HepG2 (cell line): ENCODE data around the gene USE1. TPM values are rescaled to one million over a fixed set of nuclear protein-coding genes. Genes with fewer than 3 reads are reported as not detected.
A peak's percentile ranks its signal among the peaks of the same experiment; 100 is the strongest.

Experiments
- HNF4A ChIP-seq: sonication (generic); formaldehyde crosslinking; IDR thresholded peaks from 2 replicates; pipeline ENCODE4 v1.4.0; 2020; ENCODE audit warnings: missing genetic modification reagents
- MYC ChIP-seq: sonication (generic); formaldehyde crosslinking; IDR thresholded peaks from 2 replicates; pipeline ENCODE4 v1.9.0; 2021; ENCODE audit warnings: missing genetic modification reagents, borderline replicate concordance
- POLR2AphosphoS5 ChIP-seq: IDR thresholded peaks from 2 replicates; pipeline ENCODE4 v1.6.1; 2012; ENCODE audit warnings: low read depth, low read length
- SAFB2 ChIP-seq: sonication (generic); formaldehyde crosslinking; IDR thresholded peaks from 2 replicates; pipeline ENCODE4 v1.5.1; 2020; ENCODE audit warnings: missing genetic modification reagents, low read depth, mild to moderate bottlenecking, borderline replicate concordance
- SP4 ChIP-seq: sonication (generic); formaldehyde crosslinking; IDR thresholded peaks from 2 replicates; pipeline ENCODE4 v1.8.1; 2023; ENCODE audit warnings: mild to moderate bottlenecking, missing genetic modification reagents
- ZFP90 ChIP-seq: sonication (generic); formaldehyde crosslinking; IDR thresholded peaks from 2 replicates; pipeline ENCODE4 v1.8.0; 2022; ENCODE audit warnings: missing genetic modification reagents, mild to moderate bottlenecking, inconsistent platforms, borderline replicate concordance
- ZNF274 ChIP-seq: sonication (generic); formaldehyde crosslinking; IDR thresholded peaks from 2 replicates; pipeline ENCODE4 v1.5.1; 2020; ENCODE audit warnings: mild to moderate bottlenecking, missing genetic modification reagents
- ZNF280D ChIP-seq: sonication (generic); formaldehyde crosslinking; IDR thresholded peaks from 2 replicates; pipeline ENCODE4 v1.5.1; 2020; ENCODE audit warnings: mild to moderate bottlenecking, missing genetic modification reagents
- ZNF605 ChIP-seq: sonication (generic); formaldehyde crosslinking; IDR thresholded peaks from 2 replicates; pipeline ENCODE4 v1.8.0; 2022; ENCODE audit warnings: mild to moderate bottlenecking, missing genetic modification reagents
- ZXDC ChIP-seq: sonication (generic); formaldehyde crosslinking; IDR thresholded peaks from 2 replicates; pipeline ENCODE4 v1.5.0; 2020; ENCODE audit warnings: mild to moderate bottlenecking, missing genetic modification reagents
- polyA plus RNA-seq, 8 experiments: library from polyadenylated mRNA; depleted of rRNA in 3 of 8; stranded (reverse) in 7 of 8; unstranded in 1 of 8; fragments of >200 nt; fragmentation: Illumina TruSeq in 4 of 8; extraction: Trizol in 4 of 8; gene quantifications; 2 replicates each; pipeline versions ENCODE4 v1.2.1 to v1.2.3, GENCODE V29; 2011 to 2016; ENCODE audit warnings: low read depth in 4 of 8, missing spikeins in 1 of 8, mixed read lengths in 1 of 8; ENCODE audit not compliant: insufficient read depth in 1 of 8
- total RNA-seq, 5 experiments: library from RNA; depleted of rRNA; stranded (reverse); fragments of >200 nt; fragmentation: Illumina TruSeq; extraction: Trizol; gene quantifications; 2 replicates each; pipeline ENCODE4 v1.2.3, GENCODE V29; 2016; ENCODE audit warnings: low read depth in 1 of 5
- TF ChIP-seq, protein P1 (sequence below): sonication (generic); formaldehyde crosslinking; IDR thresholded peaks from 2 replicates; pipeline ENCODE4 v1.4.0; 2020; ENCODE audit warnings: missing genetic modification reagents, borderline replicate concordance
- TF ChIP-seq, protein P2 (sequence below): sonication (generic); formaldehyde crosslinking; IDR thresholded peaks from 2 replicates; pipeline ENCODE4 v1.4.0; 2020; ENCODE audit warnings: missing genetic modification reagents
- TF ChIP-seq, protein P3 (sequence below): IDR thresholded peaks from 2 replicates; pipeline ENCODE4 v1.6.1; 2018; ENCODE audit warnings: missing genetic modification reagents, mild to moderate bottlenecking, missing compliant biosample characterization

Gene USE1
- total and polyA plus RNA-seq, 2 of the 13 experiments (the other 11 are each of a cell fraction or from before 2014, with no cell fraction given) = 9.9 to 17.6 TPM

DNA sequence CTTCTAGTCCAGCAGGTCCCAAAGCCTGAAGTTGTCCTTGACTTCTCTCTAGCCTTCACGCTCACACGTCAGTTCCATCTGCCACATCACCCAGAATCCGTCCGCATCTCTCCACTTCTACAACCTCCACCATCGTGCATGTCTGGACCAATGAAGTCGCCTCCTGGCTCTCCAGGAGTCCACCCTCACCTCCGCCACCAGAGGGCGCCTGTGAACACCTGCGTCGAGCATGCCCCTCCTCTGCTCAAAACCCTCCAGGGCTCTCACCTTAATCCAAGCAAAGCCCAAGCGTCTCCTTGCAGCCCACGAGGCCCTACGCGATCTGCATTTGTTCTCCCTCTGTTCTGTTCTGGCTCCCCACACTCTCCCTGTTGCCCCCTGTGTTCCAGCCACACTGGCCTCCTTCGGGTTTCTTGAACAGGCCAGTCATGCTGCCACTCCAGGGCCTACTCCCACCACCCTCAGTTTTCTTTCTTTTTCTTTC lies 45.7 kb downstream of the USE1 start (continued):
- TF ChIP-seq ZNF280D (CRISPR knock-in tag) (0 out of 2 replicates have a peak, but pooled peaks have one; percentile 24), MYC (peak; percentile 72; the same call in 1 of the 2 replicates), HNF4A (CRISPR knock-in tag) (no peak), ZNF274 (CRISPR knock-in tag) (no peak), ZXDC (CRISPR knock-in tag) (no peak), ZFP90 (no peak), POLR2AphosphoS5 (no peak), SP4 (CRISPR knock-in tag) (no peak; the same call in 1 of the 2 replicates), SAFB2 (CRISPR knock-in tag) (no peak), ZNF605 (no peak)
- TF ChIP-seq, protein P1, sequence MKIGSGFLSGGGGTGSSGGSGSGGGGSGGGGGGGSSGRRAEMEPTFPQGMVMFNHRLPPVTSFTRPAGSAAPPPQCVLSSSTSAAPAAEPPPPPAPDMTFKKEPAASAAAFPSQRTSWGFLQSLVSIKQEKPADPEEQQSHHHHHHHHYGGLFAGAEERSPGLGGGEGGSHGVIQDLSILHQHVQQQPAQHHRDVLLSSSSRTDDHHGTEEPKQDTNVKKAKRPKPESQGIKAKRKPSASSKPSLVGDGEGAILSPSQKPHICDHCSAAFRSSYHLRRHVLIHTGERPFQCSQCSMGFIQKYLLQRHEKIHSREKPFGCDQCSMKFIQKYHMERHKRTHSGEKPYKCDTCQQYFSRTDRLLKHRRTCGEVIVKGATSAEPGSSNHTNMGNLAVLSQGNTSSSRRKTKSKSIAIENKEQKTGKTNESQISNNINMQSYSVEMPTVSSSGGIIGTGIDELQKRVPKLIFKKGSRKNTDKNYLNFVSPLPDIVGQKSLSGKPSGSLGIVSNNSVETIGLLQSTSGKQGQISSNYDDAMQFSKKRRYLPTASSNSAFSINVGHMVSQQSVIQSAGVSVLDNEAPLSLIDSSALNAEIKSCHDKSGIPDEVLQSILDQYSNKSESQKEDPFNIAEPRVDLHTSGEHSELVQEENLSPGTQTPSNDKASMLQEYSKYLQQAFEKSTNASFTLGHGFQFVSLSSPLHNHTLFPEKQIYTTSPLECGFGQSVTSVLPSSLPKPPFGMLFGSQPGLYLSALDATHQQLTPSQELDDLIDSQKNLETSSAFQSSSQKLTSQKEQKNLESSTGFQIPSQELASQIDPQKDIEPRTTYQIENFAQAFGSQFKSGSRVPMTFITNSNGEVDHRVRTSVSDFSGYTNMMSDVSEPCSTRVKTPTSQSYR = no peak
- TF ChIP-seq, protein P2, sequence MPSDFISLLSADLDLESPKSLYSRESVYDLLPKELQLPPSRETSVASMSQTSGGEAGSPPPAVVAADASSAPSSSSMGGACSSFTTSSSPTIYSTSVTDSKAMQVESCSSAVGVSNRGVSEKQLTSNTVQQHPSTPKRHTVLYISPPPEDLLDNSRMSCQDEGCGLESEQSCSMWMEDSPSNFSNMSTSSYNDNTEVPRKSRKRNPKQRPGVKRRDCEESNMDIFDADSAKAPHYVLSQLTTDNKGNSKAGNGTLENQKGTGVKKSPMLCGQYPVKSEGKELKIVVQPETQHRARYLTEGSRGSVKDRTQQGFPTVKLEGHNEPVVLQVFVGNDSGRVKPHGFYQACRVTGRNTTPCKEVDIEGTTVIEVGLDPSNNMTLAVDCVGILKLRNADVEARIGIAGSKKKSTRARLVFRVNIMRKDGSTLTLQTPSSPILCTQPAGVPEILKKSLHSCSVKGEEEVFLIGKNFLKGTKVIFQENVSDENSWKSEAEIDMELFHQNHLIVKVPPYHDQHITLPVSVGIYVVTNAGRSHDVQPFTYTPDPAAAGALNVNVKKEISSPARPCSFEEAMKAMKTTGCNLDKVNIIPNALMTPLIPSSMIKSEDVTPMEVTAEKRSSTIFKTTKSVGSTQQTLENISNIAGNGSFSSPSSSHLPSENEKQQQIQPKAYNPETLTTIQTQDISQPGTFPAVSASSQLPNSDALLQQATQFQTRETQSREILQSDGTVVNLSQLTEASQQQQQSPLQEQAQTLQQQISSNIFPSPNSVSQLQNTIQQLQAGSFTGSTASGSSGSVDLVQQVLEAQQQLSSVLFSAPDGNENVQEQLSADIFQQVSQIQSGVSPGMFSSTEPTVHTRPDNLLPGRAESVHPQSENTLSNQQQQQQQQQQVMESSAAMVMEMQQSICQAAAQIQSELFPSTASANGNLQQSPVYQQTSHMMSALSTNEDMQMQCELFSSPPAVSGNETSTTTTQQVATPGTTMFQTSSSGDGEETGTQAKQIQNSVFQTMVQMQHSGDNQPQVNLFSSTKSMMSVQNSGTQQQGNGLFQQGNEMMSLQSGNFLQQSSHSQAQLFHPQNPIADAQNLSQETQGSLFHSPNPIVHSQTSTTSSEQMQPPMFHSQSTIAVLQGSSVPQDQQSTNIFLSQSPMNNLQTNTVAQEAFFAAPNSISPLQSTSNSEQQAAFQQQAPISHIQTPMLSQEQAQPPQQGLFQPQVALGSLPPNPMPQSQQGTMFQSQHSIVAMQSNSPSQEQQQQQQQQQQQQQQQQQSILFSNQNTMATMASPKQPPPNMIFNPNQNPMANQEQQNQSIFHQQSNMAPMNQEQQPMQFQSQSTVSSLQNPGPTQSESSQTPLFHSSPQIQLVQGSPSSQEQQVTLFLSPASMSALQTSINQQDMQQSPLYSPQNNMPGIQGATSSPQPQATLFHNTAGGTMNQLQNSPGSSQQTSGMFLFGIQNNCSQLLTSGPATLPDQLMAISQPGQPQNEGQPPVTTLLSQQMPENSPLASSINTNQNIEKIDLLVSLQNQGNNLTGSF (CRISPR knock-in tag) = no peak
- TF ChIP-seq, protein P3, sequence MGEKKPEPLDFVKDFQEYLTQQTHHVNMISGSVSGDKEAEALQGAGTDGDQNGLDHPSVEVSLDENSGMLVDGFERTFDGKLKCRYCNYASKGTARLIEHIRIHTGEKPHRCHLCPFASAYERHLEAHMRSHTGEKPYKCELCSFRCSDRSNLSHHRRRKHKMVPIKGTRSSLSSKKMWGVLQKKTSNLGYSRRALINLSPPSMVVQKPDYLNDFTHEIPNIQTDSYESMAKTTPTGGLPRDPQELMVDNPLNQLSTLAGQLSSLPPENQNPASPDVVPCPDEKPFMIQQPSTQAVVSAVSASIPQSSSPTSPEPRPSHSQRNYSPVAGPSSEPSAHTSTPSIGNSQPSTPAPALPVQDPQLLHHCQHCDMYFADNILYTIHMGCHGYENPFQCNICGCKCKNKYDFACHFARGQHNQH (CRISPR knock-in tag) = peak; percentile 72; the same call in 1 of the 2 replicates
